AG09319 (cell line): Measurements from ENCODE around the gene NFIB.

Source experiments
- DNase-seq: peaks from one replicate; pipeline ENCODE4 v3.0.0-alpha.2; 2010; ENCODE audit warnings: low read depth; ENCODE audit errors: extremely low read depth
- TF ChIP-seq, protein P1 (sequence below): IDR thresholded peaks from 2 replicates; pipeline ENCODE4 v1.5.1; 2011; ENCODE audit warnings: low read depth, mild to moderate bottlenecking, inconsistent platforms, low read length, moderate library complexity

The NFIB gene

DNA sequence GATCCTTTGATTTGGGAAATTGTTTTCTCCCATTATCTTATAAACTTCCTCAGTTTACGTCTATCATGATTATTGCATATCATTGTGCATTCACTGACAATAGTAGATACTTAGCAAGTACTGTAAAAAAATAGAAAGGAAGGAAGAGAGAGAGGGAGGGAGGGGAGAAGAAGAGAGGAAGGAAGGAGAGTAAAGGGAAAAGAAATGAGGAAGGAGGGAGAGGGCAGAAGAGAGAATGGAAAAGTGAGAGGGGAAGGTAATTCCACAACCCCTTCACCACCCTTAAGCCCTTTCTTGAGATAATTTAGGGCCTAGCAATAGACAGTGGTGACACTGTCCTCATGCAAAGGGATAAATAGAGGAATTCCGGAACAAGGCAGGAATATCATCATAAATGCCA lies 64.4 kb downstream of the NFIB start:
- DNase-seq: no peak
- TF ChIP-seq, protein P1, sequence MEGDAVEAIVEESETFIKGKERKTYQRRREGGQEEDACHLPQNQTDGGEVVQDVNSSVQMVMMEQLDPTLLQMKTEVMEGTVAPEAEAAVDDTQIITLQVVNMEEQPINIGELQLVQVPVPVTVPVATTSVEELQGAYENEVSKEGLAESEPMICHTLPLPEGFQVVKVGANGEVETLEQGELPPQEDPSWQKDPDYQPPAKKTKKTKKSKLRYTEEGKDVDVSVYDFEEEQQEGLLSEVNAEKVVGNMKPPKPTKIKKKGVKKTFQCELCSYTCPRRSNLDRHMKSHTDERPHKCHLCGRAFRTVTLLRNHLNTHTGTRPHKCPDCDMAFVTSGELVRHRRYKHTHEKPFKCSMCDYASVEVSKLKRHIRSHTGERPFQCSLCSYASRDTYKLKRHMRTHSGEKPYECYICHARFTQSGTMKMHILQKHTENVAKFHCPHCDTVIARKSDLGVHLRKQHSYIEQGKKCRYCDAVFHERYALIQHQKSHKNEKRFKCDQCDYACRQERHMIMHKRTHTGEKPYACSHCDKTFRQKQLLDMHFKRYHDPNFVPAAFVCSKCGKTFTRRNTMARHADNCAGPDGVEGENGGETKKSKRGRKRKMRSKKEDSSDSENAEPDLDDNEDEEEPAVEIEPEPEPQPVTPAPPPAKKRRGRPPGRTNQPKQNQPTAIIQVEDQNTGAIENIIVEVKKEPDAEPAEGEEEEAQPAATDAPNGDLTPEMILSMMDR: no peak

DNA sequence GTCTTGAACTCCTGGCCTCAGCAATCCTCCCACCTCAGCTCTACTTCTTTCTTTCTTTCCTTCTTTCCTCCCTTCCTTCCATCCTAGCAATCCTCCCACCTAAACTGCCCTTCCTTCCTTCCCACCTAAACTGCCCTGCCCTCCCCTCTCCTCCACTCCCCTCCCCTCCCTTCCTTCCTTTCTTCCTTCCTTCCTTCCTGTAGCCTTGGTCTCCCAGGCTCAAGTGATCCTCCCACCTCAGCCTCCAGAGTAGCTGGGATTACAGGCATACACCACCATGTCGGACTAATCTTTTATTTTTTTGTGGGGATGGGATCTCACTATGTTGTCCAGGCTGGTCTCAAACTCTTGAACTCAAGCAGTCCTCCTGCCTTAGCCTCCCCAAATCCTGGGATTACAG lies 65.8 kb downstream of the NFIB start:
- TF ChIP-seq, protein P1: no peak

GRCh38 chr9:14247577-14247976 lies 66.4 kb downstream of the NFIB start:
- TF ChIP-seq, protein P1: no peak
- DNase-seq: no peak

More for the DNA sequence above, 65.8 kb downstream of the NFIB start:
- no peak for DNase-seq

DNA sequence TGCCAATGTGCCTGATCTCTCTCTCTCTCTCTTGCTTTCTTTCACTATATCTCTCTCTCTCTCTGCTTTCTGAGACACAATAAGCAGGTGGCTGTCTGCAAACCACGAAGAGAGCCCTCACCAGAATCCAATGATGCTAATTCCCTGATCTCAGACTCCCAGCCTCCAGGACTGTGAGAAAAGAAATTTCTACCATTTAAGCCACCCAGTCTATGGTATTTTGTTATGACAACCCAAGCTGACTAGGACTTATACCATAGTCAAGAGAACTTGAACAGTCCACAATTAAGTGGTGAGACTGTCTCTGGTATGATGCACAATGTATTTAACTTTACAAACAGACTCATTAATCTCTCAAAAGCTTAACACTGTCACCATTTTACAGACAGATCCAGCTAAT lies 67.0 kb downstream of the NFIB start:
- TF ChIP-seq, protein P1: no peak
- DNase-seq: no peak

DNA sequence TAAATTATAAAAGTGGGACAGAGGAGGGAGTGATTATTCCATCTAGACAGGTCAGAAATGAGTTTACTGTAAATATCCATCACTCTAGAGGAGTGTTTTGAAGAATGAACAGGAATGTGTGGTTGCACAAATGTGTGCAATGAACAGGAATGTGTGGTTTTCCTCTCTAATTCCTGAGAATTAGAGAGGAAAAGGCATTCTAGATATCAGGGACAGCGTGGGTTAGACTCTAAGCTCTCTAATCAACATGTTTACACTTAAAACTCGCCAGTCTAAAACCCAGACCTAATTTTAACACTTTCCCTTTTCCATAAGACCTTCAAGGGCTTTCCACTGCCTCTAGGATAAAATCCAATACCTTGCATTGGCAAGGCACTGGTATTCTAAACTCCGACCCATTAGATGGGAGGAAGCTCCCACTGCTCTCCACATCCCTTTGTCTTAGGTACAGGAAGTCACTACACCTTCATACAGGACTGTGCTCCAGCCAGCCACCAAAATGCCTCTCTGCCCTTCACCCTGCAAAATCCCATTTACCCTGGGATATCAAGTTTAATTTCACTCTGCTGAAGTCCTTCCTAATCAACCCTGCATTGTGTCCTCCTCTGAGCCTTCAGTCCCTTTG lies 67.9 kb downstream of the NFIB start:
- TF ChIP-seq, protein P1: no peak
- DNase-seq: no peak

GRCh38 chr9:14243514-14244042 lies 70.4 kb downstream of the NFIB start:
- TF ChIP-seq, protein P1: no peak

GRCh38 chr9:14242150-14242805 lies 71.7 kb downstream of the NFIB start:
- DNase-seq: no peak
- TF ChIP-seq, protein P1: no peak

More at GRCh38 chr9:14243514-14244042, 70.4 kb downstream of the NFIB start:
- no peak for DNase-seq
